Stimulated activated CD4-positive, alpha-beta T cell treated with anti-CD3 and anti-CD28 coated beads, Interleukin-12 subunit alpha, Interleukin-12 subunit beta, amount 100 ng/mL, for 24 hours (primary cell): Measurements from ENCODE around the gene DNAJC5G.
A peak's percentile ranks its signal among the peaks of the same experiment; 100 is the strongest.
"Not testable (repeated sequence)": the region's sequence is repeated elsewhere in the genome, so short reads cannot be mapped to it uniquely, and the experiment has no call there.

ENCODE experiments used
- DNase-seq, 2 experiments: peaks; one replicate each; pipeline ENCODE4 v3.0.0-alpha.2; 2020; ENCODE audit warnings: low read depth in 2 of 2

The DNAJC5G gene

GRCh38 chr2:27309651-27310050 is 34.4 kb downstream of the DNAJC5G start:
- DNase-seq = no peak

GRCh38 chr2:27312152-27312551 is 36.9 kb downstream of the DNAJC5G start:
- DNase-seq = no peak

GRCh38 chr2:27313882-27314645 is 38.8 kb downstream of the DNAJC5G start:
- no peak for DNase-seq

- no peak for DNase-seq
Measured at GRCh38 chr2:27314709-27315108, 39.5 kb downstream of the DNAJC5G start.

GRCh38 chr2:27315122-27315521 is 39.9 kb downstream of the DNAJC5G start:
- no peak for DNase-seq

- no peak for DNase-seq
Measured at GRCh38 chr2:27316655-27317412, 41.6 kb downstream of the DNAJC5G start.

GRCh38 chr2:27319839-27320238 is 44.6 kb downstream of the DNAJC5G start:
- not testable (repeated sequence) for DNase-seq

- no peak for DNase-seq
Measured at GRCh38 chr2:27320958-27321543, 45.8 kb downstream of the DNAJC5G start.

- no peak for DNase-seq
Measured at GRCh38 chr2:27322301-27322765, 47.1 kb downstream of the DNAJC5G start.

- peak; percentile 77 to 89 for DNase-seq
Measured at GRCh38 chr2:27322766-27323595, 47.7 kb downstream of the DNAJC5G start, which contains the start of gene MPV17. MPV17 (minus strand) TSS chr2:27323097; CDS start chr2:27322517, 580 bp downstream.

- DNase-seq = no peak
Measured at GRCh38 chr2:27323596-27324285, 48.5 kb downstream of the DNAJC5G start.

GRCh38 chr2:27324720-27325119 is 49.5 kb downstream of the DNAJC5G start:
- DNase-seq = no peak
